Measurements from ENCODE around the gene ROBO1. TPM values are rescaled to one million over a fixed set of nuclear protein-coding genes. Genes with fewer than 3 reads are reported as not detected.

ROBO1 gene
- total and polyA plus RNA-seq, 2 donors (not counting 3 experiments of a cell fraction or from before 2014, with no cell fraction given): 5.9 to 14.2 TPM

GRCh38 chr3:79245284-79246138 lies 522.3 kb downstream of the ROBO1 start:
- Histone ChIP-seq H3K36me3 (ENCODE audit: control insufficient read depth in 2 of 2, extremely low read depth in 1 of 2, insufficient read depth in 2 of 2, low read length in 2 of 2) (no peaks in the 10 kb centered on the region), H3K4me2 (ENCODE audit: insufficient read depth, low read length) (no peak overlapping the region), H3K79me2 (ENCODE audit: control insufficient read depth, insufficient read depth, low read length) (no peaks in the 10 kb centered on the region), H3K9me3 (replicated peaks; ENCODE audit: control insufficient read depth, insufficient read depth, low read length) (no peaks in the 10 kb centered on the region), H3K4me1 (ENCODE audit: control insufficient read depth, extremely low read depth, insufficient read depth, low read length) (no peaks in the 10 kb centered on the region), H3K9ac (replicated peaks; ENCODE audit: extremely low read depth, insufficient read depth, low read length) (no peak overlapping the region), H2AFZ (ENCODE audit: low read depth, low read length) (no peak overlapping the region), H3K27ac (ENCODE audit: insufficient read depth, low read depth, low read length) (no peak overlapping the region), H3K9me1 (replicated peaks; ENCODE audit: control insufficient read depth, extremely low read depth, insufficient read depth, low read length) (no peaks in the 10 kb centered on the region), H4K20me1 (replicated peaks; ENCODE audit: control insufficient read depth, extremely low read depth, insufficient read depth, low read length) (no peaks in the 10 kb centered on the region), H3K27me3 (ENCODE audit: control insufficient read depth in 2 of 2, insufficient read depth in 2 of 2, low read length in 2 of 2) (no peaks in the 10 kb centered on the region), H3K4me3 (replicated peaks in 1 of 3; ENCODE audit: insufficient read depth in 1 of 3, low read depth in 1 of 3, low read length in 3 of 3) (no peak overlapping the region)
- intact Hi-C loops (cut with micrococcal nuclease): no loop called here
- no peak for FAIRE-seq
- BruUV-seq (replicated peaks): no TSS peak
- DNase-seq (ENCODE audit: low read depth, low spot score): no peak
- dilution Hi-C loops (cut with MboI; ENCODE audit: extremely low pct_ligation_motif_present, low sequenced_read_pairs): no loop called here
- TF ChIP-seq POLR2AphosphoS5 (IDR thresholded peaks at IDR 0.05; ENCODE audit: insufficient read depth, low read depth, low read length): no peak
- no peak for TF ChIP-seq EZH2 (IDR thresholded peaks at IDR 0.05; ENCODE audit: borderline replicate concordance, low read depth, low read length, severe bottlenecking)
- TF ChIP-seq MYC (IDR thresholded peaks at IDR 0.05; ENCODE audit: low read depth, low read length): no peak
- no peak for TF ChIP-seq GATA2 (IDR thresholded peaks at IDR 0.05; ENCODE audit: insufficient read depth, insufficient read length, low read depth, low read length)
- no peak for TF ChIP-seq MAX (IDR thresholded peaks at IDR 0.05; ENCODE audit: insufficient read depth, insufficient read length)
- TF ChIP-seq JUN (IDR thresholded peaks at IDR 0.05; ENCODE audit: borderline replicate concordance, insufficient read depth, insufficient read length, low read depth): no peak
- no peak for TF ChIP-seq CTCF (IDR thresholded peaks at IDR 0.05; ENCODE audit: extremely low read depth in 1 of 2, insufficient read depth in 1 of 2, low read depth in 1 of 2, low read length in 2 of 2)
- no peak for TF ChIP-seq POLR2A (IDR thresholded peaks at IDR 0.05; ENCODE audit: low read depth, low read length)
- no peak for TF ChIP-seq FOS (IDR thresholded peaks at IDR 0.05; ENCODE audit: borderline replicate concordance, insufficient read depth, low read length)
- CTCF ChIA-PET: no interaction called here
- POLR2A ChIA-PET: no interaction called here

All from endothelial cell of umbilical vein (primary cell).